ENCODE measurements around the gene PDE6B.
"Not testable (repeated sequence)": the region's sequence is repeated elsewhere in the genome, so short reads cannot be mapped to it uniquely, and the experiment has no call there.

Gene PDE6B

DNA sequence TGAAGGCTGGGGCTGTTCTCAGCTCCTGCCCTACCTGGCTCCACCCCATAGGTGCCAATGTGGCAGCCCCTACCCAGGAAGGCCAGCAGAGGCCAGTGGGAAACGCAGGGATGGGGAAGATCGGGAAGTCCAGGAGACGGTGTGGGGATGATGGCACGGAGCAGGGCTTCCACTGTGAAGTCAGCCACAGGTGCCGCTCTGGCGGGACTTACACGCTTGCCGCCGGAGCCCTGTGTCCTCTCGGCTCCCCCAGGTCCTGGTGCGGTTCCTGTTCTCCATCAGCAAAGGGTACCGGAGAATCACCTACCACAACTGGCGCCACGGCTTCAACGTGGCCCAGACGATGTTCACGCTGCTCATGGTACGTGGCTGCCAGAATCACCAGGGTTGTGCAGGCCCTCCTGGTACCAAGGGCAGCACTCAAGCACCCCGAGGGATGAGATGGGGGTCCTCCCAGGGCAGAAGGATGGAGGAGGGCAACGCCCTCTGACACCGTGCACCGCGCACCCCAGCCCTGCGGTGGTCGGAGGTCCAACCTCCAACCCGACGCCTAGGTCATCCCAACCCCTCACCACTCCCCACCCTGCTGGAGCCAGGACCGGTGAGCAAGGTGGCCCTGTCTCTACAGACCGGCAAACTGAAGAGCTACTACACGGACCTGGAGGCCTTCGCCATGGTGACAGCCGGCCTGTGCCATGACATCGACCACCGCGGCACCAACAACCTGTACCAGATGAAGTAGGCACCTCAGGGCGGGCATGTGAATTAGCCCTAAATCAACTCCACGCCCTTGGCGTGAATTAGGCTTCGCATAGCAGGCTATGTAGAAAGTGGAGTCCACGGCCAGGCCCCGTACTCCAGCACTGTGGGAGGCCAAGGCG is 36.7 kb downstream of the PDE6B start:
- Histone ChIP-seq H3K36me3 (ENCODE audit: control insufficient read depth, insufficient read depth, low read length) (no peaks in the 10 kb centered on the region), H3K4me1 (ENCODE audit: control insufficient read depth, insufficient read depth, low read length) (no peaks in the 10 kb centered on the region)

DNA sequence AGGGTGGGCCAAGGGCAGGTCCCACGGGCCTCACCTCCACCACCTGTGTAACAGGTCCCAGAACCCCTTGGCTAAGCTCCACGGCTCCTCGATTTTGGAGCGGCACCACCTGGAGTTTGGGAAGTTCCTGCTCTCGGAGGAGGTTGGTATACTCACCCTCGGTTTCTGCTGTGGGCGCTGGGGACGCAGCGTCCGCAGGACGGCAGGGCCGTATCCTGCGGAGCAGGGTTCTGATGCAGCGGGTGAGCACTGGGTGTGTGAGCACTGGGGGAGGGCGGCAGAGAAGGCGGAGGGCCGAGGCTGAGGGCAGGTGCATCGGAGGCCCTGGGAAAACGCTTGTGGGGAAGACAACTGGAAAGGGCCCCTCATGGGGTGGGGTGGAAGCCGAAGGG is 37.7 kb downstream of the PDE6B start:
- no peak overlapping the region for H3K9ac ChIP-seq (ENCODE audit: low read length)
- no peaks in the 10 kb centered on the region for H3K4me1 ChIP-seq (ENCODE audit: control insufficient read depth, insufficient read depth, low read length)
- peak overlapping the region; percentile 66 for H3K4me3 ChIP-seq (ENCODE audit: low read length)
- no peaks in the 10 kb centered on the region for H3K27me3 ChIP-seq (ENCODE audit: control insufficient read depth, insufficient read depth, low read length)
- no peaks in the 10 kb centered on the region for H3K36me3 ChIP-seq (ENCODE audit: control insufficient read depth, insufficient read depth, low read length)
- H3K27ac ChIP-seq (ENCODE audit: low read depth, low read length) = no peak overlapping the region

More for the DNA sequence above, 36.7 kb downstream of the PDE6B start:
- no peak overlapping the region for H3K9ac ChIP-seq (ENCODE audit: low read length)
- no peaks in the 10 kb centered on the region for H3K27me3 ChIP-seq (ENCODE audit: control insufficient read depth, insufficient read depth, low read length)
- H3K27ac ChIP-seq (ENCODE audit: low read depth, low read length) = no peak overlapping the region
- no peak overlapping the region for H3K4me3 ChIP-seq (ENCODE audit: low read length)

DNA sequence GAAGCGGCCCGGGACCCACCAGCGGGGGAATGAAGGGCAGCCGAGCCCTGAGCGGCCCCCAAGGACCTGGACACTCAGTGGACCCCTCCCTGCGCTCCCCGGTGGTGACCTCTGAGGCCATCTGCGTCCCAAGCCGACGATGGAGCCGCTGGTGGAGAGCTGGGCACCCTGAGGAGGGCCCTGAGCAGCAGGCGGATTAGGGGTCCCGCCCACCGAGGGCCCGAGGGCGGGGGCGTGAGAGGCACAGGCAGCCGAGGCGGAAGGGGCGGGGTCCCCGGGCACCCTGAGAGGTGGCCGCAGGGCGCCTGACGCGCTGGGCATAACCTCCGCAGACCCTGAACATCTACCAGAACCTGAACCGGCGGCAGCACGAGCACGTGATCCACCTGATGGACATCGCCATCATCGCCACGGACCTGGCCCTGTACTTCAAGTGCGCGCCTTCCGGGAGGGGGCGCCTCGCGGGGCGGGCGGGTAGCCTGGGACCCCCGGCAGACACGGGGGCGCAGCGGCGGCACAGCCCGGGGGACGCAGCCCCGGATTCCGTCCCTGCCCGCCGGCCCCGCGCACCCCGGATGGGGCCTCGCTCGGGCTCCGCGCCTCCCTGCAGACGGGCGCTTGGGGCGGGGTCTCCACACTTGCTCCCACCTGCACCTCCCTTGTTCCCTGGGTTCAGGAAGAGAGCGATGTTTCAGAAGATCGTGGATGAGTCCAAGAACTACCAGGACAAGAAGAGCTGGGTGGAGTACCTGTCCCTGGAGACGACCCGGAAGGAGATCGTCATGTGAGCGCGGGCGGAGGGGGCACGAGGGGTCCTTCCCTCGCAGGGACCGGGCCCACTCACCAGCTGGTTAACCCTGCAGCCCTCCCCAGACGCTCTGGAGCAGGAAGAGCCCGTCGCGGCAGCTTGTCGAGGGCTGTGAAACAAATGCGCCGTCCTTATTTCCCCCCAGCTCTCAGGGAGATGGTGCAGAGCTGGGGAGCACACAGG is 38.4 kb downstream of the PDE6B start:
- no peaks in the 10 kb centered on the region for H3K36me3 ChIP-seq (ENCODE audit: control insufficient read depth, insufficient read depth, low read length)
- H3K4me1 ChIP-seq (ENCODE audit: control insufficient read depth, insufficient read depth, low read length) = no peaks in the 10 kb centered on the region
- peak overlapping the region; percentile 56 for H3K9ac ChIP-seq (ENCODE audit: low read length)
- peak overlapping the region; percentile 66 for H3K4me3 ChIP-seq (ENCODE audit: low read length)
- no peaks in the 10 kb centered on the region for H3K27me3 ChIP-seq (ENCODE audit: control insufficient read depth, insufficient read depth, low read length)
- no peak overlapping the region for H3K27ac ChIP-seq (ENCODE audit: low read depth, low read length)

DNA sequence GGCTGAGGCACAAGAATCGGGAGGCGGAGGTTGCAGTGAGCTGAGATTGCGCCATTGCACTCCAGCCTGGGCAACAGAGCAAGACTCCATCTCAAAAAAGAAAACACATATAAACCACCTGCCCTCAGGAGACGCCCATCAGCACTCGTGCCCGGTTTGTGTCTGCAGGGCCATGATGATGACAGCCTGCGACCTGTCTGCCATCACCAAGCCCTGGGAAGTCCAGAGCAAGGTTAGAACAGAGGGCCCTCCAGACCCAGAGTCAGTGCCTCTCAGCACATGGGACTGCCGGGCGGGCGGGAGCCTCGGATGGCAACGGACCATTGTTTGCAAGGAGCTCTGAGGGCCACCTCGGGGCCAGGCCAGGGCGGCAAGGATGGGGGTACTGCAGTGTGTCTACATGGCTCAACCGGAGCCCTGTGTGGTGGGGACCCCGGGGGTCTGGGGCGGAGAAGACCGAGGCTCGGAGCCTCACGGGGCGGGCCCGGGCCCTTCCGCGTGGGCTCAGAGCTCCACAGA is 39.4 kb downstream of the PDE6B start:
- H3K4me3 ChIP-seq (ENCODE audit: low read length) = no peak overlapping the region
- no peaks in the 10 kb centered on the region for H3K4me1 ChIP-seq (ENCODE audit: control insufficient read depth, insufficient read depth, low read length)
- no peaks in the 10 kb centered on the region for H3K27me3 ChIP-seq (ENCODE audit: control insufficient read depth, insufficient read depth, low read length)
- no peaks in the 10 kb centered on the region for H3K36me3 ChIP-seq (ENCODE audit: control insufficient read depth, insufficient read depth, low read length)
- H3K27ac ChIP-seq (ENCODE audit: low read depth, low read length) = no peak overlapping the region
- no peak overlapping the region for H3K9ac ChIP-seq (ENCODE audit: low read length)

DNA sequence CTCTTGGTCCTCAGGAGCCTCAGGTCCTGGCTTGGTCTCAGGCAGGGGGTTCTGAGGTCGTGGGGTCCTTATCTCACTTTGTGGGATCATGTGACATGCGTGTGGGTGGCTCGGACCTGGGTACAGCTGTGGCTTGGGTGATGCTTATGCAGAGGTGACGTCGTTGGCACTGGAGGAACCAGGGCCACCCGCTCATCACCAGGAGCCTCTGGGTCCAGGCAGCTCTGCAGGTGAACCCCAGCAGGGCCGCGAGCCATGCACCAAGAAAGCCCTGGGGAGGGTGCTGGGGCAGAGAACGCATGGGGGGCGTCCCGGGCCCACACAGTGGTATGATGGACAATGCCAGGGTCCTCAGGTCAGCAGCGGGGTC is 40.0 kb downstream of the PDE6B start:
- Histone ChIP-seq H3K4me3 (ENCODE audit: low read length) (no peak overlapping the region), H3K36me3 (ENCODE audit: control insufficient read depth, insufficient read depth, low read length) (peaks cover under 1% of the 10 kb centered on the region), H3K9ac (ENCODE audit: low read length) (no peak overlapping the region), H3K27ac (ENCODE audit: low read depth, low read length) (no peak overlapping the region), H3K4me1 (ENCODE audit: control insufficient read depth, insufficient read depth, low read length) (no peaks in the 10 kb centered on the region), H3K27me3 (ENCODE audit: control insufficient read depth, insufficient read depth, low read length) (no peaks in the 10 kb centered on the region)

DNA sequence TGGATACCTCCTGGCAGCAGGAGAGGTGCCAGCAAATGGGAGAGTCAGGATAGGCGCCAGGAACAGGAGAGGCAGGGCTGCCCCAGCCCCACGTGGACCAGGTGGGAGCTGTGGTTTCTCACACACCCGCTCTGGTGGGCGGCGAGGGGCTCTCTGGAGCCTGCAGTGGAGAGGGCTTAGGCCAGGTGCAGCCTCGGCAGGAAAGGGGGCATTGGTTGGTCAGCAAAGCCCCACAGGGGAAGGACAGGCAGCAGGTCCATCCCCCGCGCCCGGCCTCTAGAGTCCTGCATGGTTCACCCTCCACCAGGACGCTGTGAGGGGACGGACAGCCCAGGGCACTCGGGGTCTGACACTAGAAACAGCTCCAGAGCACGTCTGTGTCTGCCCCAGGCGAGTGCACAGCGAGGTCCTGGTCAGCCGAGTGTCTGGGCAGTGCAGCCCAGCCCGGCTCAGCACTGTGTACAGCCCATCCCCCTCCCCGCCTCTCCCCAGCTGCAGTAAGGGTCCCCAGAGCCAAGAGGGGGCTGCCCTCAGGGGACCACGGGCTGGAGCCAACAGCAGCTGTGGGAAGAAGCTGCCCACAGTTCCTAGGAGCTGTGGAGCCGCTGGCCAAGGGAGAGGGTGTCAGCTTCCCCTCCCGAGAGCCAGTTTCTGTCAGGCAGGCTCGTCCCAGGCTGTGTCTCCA is 40.5 kb downstream of the PDE6B start:
- Histone ChIP-seq H3K36me3 (ENCODE audit: control insufficient read depth, insufficient read depth, low read length) (peaks cover 5% of the 10 kb centered on the region), H3K9ac (ENCODE audit: low read length) (no peak overlapping the region), H3K4me1 (ENCODE audit: control insufficient read depth, insufficient read depth, low read length) (no peaks in the 10 kb centered on the region), H3K27ac (ENCODE audit: low read depth, low read length) (no peak overlapping the region), H3K4me3 (ENCODE audit: low read length) (no peak overlapping the region), H3K27me3 (ENCODE audit: control insufficient read depth, insufficient read depth, low read length) (no peaks in the 10 kb centered on the region)

DNA sequence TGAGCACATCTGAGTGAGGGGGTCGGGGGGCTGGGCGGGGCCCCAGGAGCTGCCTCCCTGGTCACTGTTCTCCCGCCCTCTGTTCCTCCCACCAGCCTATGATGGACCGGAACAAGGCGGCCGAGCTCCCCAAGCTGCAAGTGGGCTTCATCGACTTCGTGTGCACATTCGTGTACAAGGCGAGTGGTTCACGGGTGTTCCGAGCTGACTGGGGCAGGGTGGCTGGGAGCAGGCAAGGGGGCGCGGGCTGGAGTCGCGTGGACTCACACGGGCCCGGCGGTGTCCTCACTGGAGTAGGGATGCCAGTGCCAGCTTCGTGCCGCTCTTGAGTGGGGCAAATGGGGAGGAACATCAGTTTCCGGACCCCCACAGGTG is 41.0 kb downstream of the PDE6B start:
- no peaks in the 10 kb centered on the region for H3K27me3 ChIP-seq (ENCODE audit: control insufficient read depth, insufficient read depth, low read length)
- H3K27ac ChIP-seq (ENCODE audit: low read depth, low read length) = no peak overlapping the region
- no peaks in the 10 kb centered on the region for H3K4me1 ChIP-seq (ENCODE audit: control insufficient read depth, insufficient read depth, low read length)
- no peak overlapping the region for H3K4me3 ChIP-seq (ENCODE audit: low read length)
- H3K9ac ChIP-seq (ENCODE audit: low read length) = no peak overlapping the region
- peaks cover 8% of the 10 kb centered on the region for H3K36me3 ChIP-seq (ENCODE audit: control insufficient read depth, insufficient read depth, low read length)

DNA sequence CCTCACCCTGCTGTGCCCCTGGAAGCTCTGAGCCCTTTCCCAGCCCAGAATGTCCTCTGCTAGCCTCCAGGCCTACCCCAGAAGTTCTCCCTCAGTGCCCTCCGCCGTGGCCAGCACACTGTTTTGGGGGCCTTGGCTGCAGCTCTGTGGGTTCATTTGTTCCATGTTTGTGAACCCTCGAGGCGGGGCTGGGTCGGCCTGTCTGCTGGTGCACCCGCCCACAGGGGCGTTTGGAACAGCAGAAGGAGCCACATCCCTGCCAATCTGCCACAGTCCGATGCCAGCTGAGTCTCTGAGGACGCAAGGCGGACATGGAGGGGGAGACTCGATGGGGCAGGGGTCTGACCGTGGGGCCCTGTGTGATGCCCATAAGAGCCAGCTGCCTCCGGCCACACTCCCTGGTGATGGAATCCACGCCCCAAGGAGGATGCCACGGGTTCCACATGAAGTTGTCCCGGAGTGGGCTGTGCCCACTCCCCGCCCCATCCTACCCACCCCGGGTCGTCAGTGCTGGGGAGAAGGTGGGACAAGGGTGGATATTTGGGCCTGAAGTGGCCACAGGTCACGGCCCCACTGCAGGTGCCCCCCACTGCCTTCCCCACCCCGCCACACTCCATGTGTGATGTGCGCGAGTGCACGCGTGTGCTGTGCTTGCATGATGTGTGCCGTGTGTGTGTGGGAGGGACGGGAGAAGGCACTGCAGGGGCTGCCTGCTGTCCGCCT is 41.6 kb downstream of the PDE6B start:
- H3K4me1 ChIP-seq (ENCODE audit: control insufficient read depth, insufficient read depth, low read length) = no peaks in the 10 kb centered on the region
- peaks cover 13% of the 10 kb centered on the region for H3K36me3 ChIP-seq (ENCODE audit: control insufficient read depth, insufficient read depth, low read length)
- no peak overlapping the region for H3K4me3 ChIP-seq (ENCODE audit: low read length)
- H3K9ac ChIP-seq (ENCODE audit: low read length) = no peak overlapping the region
- no peak overlapping the region for H3K27ac ChIP-seq (ENCODE audit: low read depth, low read length)
- no peaks in the 10 kb centered on the region for H3K27me3 ChIP-seq (ENCODE audit: control insufficient read depth, insufficient read depth, low read length)

DNA sequence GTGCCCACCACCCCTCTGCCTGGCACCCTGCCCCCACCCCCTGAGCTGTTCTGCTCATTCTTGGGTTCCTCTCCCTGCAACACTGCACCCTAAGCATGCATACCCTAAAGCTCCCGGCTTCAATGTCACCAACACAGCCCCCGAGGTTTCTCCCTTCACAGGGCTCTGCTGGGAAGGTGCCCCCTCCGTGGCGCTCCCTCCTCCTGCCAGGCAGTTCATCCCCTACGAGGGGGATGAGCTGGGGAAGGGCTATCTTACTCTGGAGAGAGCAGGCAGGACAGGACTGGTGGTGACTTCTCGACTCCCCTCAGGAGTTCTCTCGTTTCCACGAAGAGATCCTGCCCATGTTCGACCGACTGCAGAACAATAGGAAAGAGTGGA is 42.2 kb downstream of the PDE6B start:
- no peak overlapping the region for H3K4me3 ChIP-seq (ENCODE audit: low read length)
- no peak overlapping the region for H3K27ac ChIP-seq (ENCODE audit: low read depth, low read length)
- H3K4me1 ChIP-seq (ENCODE audit: control insufficient read depth, insufficient read depth, low read length) = no peaks in the 10 kb centered on the region
- no peaks in the 10 kb centered on the region for H3K27me3 ChIP-seq (ENCODE audit: control insufficient read depth, insufficient read depth, low read length)
- no peak overlapping the region for H3K9ac ChIP-seq (ENCODE audit: low read length)
- peaks cover 17% of the 10 kb centered on the region for H3K36me3 ChIP-seq (ENCODE audit: control insufficient read depth, insufficient read depth, low read length)

DNA sequence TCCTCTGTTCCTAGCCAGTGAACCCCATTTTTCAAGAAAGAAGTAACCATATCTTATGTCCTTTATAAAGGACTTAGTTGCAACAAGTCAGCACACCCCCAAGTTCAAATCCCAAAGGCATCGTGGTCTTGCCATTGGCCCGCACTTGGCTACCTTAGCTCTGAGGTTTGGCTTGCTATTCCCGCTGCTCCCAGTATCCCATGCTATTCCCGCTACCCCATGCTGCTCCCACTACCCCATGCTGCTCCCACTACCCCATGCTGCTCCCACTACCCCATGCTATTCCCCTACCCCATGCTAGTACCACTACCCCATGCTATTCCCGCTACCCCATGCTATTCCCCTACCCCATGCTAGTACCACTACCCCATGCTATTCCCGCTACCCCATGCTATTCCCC is 42.8 kb downstream of the PDE6B start:
- H3K27me3 ChIP-seq (ENCODE audit: control insufficient read depth, insufficient read depth, low read length); H3K9ac ChIP-seq (ENCODE audit: low read length); H3K4me1 ChIP-seq (ENCODE audit: control insufficient read depth, insufficient read depth, low read length); H3K27ac ChIP-seq (ENCODE audit: low read depth, low read length); H3K4me3 ChIP-seq (ENCODE audit: low read length): not testable (repeated sequence)
- peaks cover 17% of the 10 kb centered on the region for H3K36me3 ChIP-seq (ENCODE audit: control insufficient read depth, insufficient read depth, low read length)

DNA sequence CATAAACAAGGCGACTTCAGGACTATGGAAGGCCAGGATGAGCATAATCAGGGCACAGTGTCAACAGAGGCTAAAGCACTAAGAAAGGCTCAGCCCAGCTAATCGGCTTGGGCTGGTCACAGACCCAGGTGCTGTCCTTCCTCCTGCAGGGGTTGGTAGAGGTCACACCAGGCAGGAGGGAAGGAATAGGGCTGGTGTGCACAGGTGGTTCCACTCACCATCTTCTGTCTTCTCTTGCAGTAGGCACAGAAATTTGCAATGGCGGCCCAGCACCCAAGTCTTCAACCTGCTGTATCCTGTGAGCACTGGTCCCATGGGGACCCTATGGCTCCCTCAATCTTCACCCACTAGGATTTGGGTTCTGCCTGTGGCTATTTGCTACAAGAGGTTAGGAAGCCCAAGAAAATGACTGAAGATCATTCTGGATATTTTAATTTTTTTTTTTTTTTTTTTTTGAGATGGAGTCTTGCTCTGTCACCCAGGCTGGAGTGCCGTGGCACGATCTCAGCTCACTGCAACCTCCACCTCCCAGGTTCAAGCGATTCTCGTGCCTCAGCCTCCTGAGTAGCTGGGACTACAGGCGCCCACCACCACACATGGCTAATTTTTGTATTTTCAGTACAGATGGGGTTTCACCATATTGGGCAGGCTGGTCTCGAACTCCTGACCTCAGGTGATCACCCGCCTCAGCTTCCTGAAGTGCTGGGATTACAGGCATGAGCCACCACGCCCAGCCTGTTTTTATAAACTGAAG is 44.6 kb downstream of the PDE6B start:
- H3K9ac ChIP-seq (ENCODE audit: low read length); H3K4me1 ChIP-seq (ENCODE audit: control insufficient read depth, insufficient read depth, low read length); H3K27me3 ChIP-seq (ENCODE audit: control insufficient read depth, insufficient read depth, low read length); H3K4me3 ChIP-seq (ENCODE audit: low read length); H3K27ac ChIP-seq (ENCODE audit: low read depth, low read length): not testable (repeated sequence)
- H3K36me3 ChIP-seq (ENCODE audit: control insufficient read depth, insufficient read depth, low read length) = peaks cover 17% of the 10 kb centered on the region

Measured in rectal smooth muscle tissue (tissue), 1 donor.